ENCODE results near the gene B4GALNT1. TPM values are rescaled to one million over a fixed set of nuclear protein-coding genes. Genes with fewer than 3 reads are reported as not detected.
A peak's percentile ranks its signal among the peaks of the same experiment; 100 is the strongest.
"Not testable (repeated sequence)": the region's sequence is repeated elsewhere in the genome, so short reads cannot be mapped to it uniquely, and the experiment has no call there.

The B4GALNT1 gene
- polyA plus RNA-seq, 1 donor (not counting 4 experiments of a cell fraction or from before 2014, with no cell fraction given) = 0.08 TPM

DNA sequence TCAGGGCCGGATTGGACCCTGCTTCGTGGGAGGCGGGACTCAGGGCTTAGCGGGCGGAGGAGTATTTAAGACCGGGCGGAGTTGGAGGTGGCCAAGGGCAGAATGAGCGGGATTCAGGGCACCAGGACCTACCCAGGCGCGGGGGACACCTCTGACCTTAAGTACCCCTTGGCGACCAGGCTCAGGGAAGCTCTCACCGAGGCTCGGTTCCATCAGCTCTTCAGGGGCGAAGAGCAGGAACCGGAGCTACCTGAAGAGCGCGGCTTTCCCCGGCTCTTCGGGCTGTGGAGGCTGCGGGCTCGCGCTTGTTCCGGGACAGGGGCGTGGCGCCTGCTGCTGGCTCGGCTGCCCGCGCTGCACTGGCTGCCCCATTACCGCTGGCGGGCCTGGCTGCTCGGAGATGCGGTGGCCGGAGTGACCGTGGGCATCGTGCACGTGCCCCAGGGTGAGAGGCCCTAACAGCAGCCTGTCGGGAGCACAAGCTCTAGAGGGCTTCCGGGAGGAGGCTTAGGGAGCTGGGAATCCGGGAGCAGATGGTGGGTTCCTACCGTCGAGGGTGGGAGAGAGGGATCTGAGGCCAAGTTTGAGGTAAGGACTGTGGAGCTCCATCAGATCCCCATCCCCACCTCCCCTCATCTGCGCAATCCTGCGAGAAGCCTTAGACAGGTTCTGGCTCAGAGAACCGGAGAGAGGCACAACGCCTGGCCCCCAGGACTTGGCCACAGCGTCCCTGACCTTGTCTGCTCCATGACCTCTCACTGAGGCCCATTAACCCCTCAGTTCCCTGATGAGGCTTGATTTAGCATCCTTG is 13.4 kb downstream of the B4GALNT1 start:
- Histone ChIP-seq H3K9me3 (ENCODE audit: control insufficient read depth, low read depth, low read length) (no peaks in the 10 kb centered on the region), H3K9ac (ENCODE audit: control insufficient read depth, extremely low read depth, insufficient read depth, low read length) (no peak overlapping the region), H3K4me2 (ENCODE audit: control insufficient read depth, extremely low read depth, insufficient read depth, low read depth, low read length) (no peak overlapping the region), H3K79me2 (ENCODE audit: control insufficient read depth, insufficient read depth, low read length) (no peaks in the 10 kb centered on the region), H4K20me1 (ENCODE audit: control insufficient read depth, extremely low read depth, insufficient read depth, low read length) (peaks cover 3% of the 10 kb centered on the region), H3K4me1 (ENCODE audit: control insufficient read depth, extremely low read depth, insufficient read depth, low read length) (peaks cover 17% of the 10 kb centered on the region), H3K4me3 (ENCODE audit: control insufficient read depth in 2 of 3, extremely low read depth in 1 of 3, insufficient read depth in 2 of 3, low read depth in 1 of 3, low read length in 3 of 3) (no peak overlapping the region), H3K27me3 (ENCODE audit: control insufficient read depth, extremely low read depth, insufficient read depth, low read length) (peaks cover 76% of the 10 kb centered on the region), H2AFZ (ENCODE audit: control insufficient read depth, low read length) (no peak overlapping the region), H3K9me1 (ENCODE audit: control insufficient read depth, extremely low read depth, insufficient read depth, low read length) (no peaks in the 10 kb centered on the region), H3K36me3 (ENCODE audit: control insufficient read depth in 2 of 2, extremely low read depth in 1 of 2, insufficient read depth in 2 of 2, low read length in 2 of 2) (no peaks in the 10 kb centered on the region), H3K27ac (ENCODE audit: control insufficient read depth, insufficient read depth, low read length) (no peak overlapping the region)
- FAIRE-seq = no peak
- dilution Hi-C loops (cut with MboI; ENCODE audit: extremely low pct_ligation_motif_present, low sequenced_read_pairs) = no loop called here
- TF ChIP-seq, protein P1, sequence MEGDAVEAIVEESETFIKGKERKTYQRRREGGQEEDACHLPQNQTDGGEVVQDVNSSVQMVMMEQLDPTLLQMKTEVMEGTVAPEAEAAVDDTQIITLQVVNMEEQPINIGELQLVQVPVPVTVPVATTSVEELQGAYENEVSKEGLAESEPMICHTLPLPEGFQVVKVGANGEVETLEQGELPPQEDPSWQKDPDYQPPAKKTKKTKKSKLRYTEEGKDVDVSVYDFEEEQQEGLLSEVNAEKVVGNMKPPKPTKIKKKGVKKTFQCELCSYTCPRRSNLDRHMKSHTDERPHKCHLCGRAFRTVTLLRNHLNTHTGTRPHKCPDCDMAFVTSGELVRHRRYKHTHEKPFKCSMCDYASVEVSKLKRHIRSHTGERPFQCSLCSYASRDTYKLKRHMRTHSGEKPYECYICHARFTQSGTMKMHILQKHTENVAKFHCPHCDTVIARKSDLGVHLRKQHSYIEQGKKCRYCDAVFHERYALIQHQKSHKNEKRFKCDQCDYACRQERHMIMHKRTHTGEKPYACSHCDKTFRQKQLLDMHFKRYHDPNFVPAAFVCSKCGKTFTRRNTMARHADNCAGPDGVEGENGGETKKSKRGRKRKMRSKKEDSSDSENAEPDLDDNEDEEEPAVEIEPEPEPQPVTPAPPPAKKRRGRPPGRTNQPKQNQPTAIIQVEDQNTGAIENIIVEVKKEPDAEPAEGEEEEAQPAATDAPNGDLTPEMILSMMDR (optimal IDR thresholded peaks at IDR 0.05 in 1 of 3, IDR thresholded peaks at IDR 0.05 in 1 of 3, conservative IDR thresholded peaks at IDR 0.05 in 1 of 3; ENCODE audit: extremely low read depth in 1 of 3, insufficient read depth in 2 of 3, low read length in 3 of 3) = no peak
- peak; percentile 33 for TF ChIP-seq EZH2 (IDR thresholded peaks at IDR 0.05; ENCODE audit: low read length)
- DNase-seq (ENCODE audit: low read depth, low spot score) = no peak

DNA sequence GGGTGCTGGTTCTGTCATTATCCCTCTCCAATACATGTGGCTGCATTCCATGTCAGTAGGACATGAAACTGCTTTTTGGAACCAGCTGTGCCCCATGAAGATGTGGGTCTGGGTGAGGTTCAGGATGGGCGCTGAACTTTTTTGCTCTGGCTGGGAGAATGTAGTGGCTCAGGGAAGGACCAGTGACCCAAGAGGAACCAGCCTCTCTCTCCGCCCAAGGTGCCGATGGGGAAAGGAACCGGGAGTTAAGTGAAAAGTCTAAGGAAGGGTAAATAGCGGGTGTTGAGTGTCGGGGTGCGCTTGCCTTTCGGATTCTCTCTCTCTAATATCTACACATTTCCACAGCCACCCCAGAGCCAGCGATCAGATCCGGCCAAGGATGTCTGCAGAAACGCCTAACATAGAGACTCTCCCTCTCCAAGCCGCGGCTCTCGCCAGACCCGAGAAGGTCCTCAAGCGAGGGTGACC is 14.0 kb downstream of the B4GALNT1 start:
- no peak for DNase-seq (ENCODE audit: low read depth, low spot score)
- Histone ChIP-seq H3K36me3 (ENCODE audit: control insufficient read depth in 2 of 2, extremely low read depth in 1 of 2, insufficient read depth in 2 of 2, low read length in 2 of 2) (no peaks in the 10 kb centered on the region), H4K20me1 (ENCODE audit: control insufficient read depth, extremely low read depth, insufficient read depth, low read length) (peaks cover 3% of the 10 kb centered on the region), H3K27me3 (ENCODE audit: control insufficient read depth, extremely low read depth, insufficient read depth, low read length) (peaks cover 74% of the 10 kb centered on the region), H3K27ac (ENCODE audit: control insufficient read depth, insufficient read depth, low read length) (no peak overlapping the region), H3K9me1 (ENCODE audit: control insufficient read depth, extremely low read depth, insufficient read depth, low read length) (no peaks in the 10 kb centered on the region), H3K4me1 (ENCODE audit: control insufficient read depth, extremely low read depth, insufficient read depth, low read length) (peaks cover 17% of the 10 kb centered on the region), H3K4me2 (ENCODE audit: control insufficient read depth, extremely low read depth, insufficient read depth, low read depth, low read length) (no peak overlapping the region), H3K9me3 (ENCODE audit: control insufficient read depth, low read depth, low read length) (no peaks in the 10 kb centered on the region), H3K79me2 (ENCODE audit: control insufficient read depth, insufficient read depth, low read length) (no peaks in the 10 kb centered on the region), H3K9ac (ENCODE audit: control insufficient read depth, extremely low read depth, insufficient read depth, low read length) (no peak overlapping the region), H3K4me3 (ENCODE audit: control insufficient read depth in 2 of 3, extremely low read depth in 1 of 3, insufficient read depth in 2 of 3, low read depth in 1 of 3, low read length in 3 of 3) (no peak overlapping the region), H2AFZ (ENCODE audit: control insufficient read depth, low read length) (no peak overlapping the region)
- peak; percentile 21 for TF ChIP-seq EZH2 (IDR thresholded peaks at IDR 0.05; ENCODE audit: low read length)
- TF ChIP-seq, protein P1 (optimal IDR thresholded peaks at IDR 0.05 in 1 of 3, IDR thresholded peaks at IDR 0.05 in 1 of 3, conservative IDR thresholded peaks at IDR 0.05 in 1 of 3; ENCODE audit: extremely low read depth in 1 of 3, insufficient read depth in 2 of 3, low read length in 3 of 3) = no peak
- dilution Hi-C loops (cut with MboI; ENCODE audit: extremely low pct_ligation_motif_present, low sequenced_read_pairs) = no loop called here
- FAIRE-seq = no peak

DNA sequence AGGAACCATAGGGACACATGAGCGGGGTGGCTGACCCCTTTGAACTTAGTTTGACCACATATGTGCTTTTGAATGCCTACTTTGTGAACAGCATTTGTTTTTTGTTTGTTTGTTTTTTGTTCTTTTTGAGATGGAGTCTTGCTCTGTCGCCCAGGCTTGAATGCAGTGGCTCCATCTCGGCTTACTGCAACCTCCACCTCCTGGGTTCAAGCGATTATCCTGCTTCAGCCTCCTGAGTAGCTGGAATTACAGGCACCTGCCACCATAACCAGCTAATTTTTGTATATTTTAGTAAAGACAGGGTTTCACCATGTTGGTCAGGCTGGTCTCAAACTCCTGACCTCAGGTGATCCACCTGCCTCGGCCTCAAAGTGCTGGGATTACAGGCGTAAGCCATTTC is 14.6 kb downstream of the B4GALNT1 start:
- H2AFZ ChIP-seq (ENCODE audit: control insufficient read depth, low read length); H4K20me1 ChIP-seq (ENCODE audit: control insufficient read depth, extremely low read depth, insufficient read depth, low read length); H3K27ac ChIP-seq (ENCODE audit: control insufficient read depth, insufficient read depth, low read length); H3K79me2 ChIP-seq (ENCODE audit: control insufficient read depth, insufficient read depth, low read length); H3K9me3 ChIP-seq (ENCODE audit: control insufficient read depth, low read depth, low read length); H3K4me2 ChIP-seq (ENCODE audit: control insufficient read depth, extremely low read depth, insufficient read depth, low read depth, low read length); H3K9ac ChIP-seq (ENCODE audit: control insufficient read depth, extremely low read depth, insufficient read depth, low read length); DNase-seq (ENCODE audit: low read depth, low spot score); H3K9me1 ChIP-seq (ENCODE audit: control insufficient read depth, extremely low read depth, insufficient read depth, low read length); dilution Hi-C loops (cut with MboI; ENCODE audit: extremely low pct_ligation_motif_present, low sequenced_read_pairs); H3K4me3 ChIP-seq (ENCODE audit: control insufficient read depth in 2 of 3, extremely low read depth in 1 of 3, insufficient read depth in 2 of 3, low read depth in 1 of 3, low read length in 3 of 3); H3K36me3 ChIP-seq (ENCODE audit: control insufficient read depth in 2 of 2, extremely low read depth in 1 of 2, insufficient read depth in 2 of 2, low read length in 2 of 2); FAIRE-seq: not testable (repeated sequence)
- peaks cover 17% of the 10 kb centered on the region for H3K4me1 ChIP-seq (ENCODE audit: control insufficient read depth, extremely low read depth, insufficient read depth, low read length)
- H3K27me3 ChIP-seq (ENCODE audit: control insufficient read depth, extremely low read depth, insufficient read depth, low read length) = peaks cover 75% of the 10 kb centered on the region

Measured in keratinocyte (primary cell).